HG02588 (cell line): ENCODE results near the gene SENP8.
"Not testable (repeated sequence)": the region's sequence is repeated elsewhere in the genome, so short reads cannot be mapped to it uniquely, and the experiment has no call there.

Source experiments
- ATAC-seq: cut with Tn5 transposase; IDR thresholded peaks from one replicate; pipeline ENCODE4 v1.9.1; 2021; ENCODE audit warnings: mild to moderate bottlenecking, moderate library complexity; ENCODE audit not compliant: unreplicated experiment

Gene SENP8

GRCh38 chr15:72118017-72118978 is at the start of gene SENP8, which contains the start of gene MYO9A:
Gene SENP8, plus strand, starts transcription at chr15:72118403. Its CDS starts 21,221 bp downstream, at chr15:72139624.
Gene MYO9A, minus strand, starts transcription at chr15:72118150. Its CDS starts 71,587 bp downstream, at chr15:72046563.
- ATAC-seq: peak; percentile 55

- no peak for ATAC-seq
Measured at GRCh38 chr15:72068856-72069255, 49.3 kb upstream of the SENP8 start.

- no peak for ATAC-seq
Measured at GRCh38 chr15:72070817-72071447, 47.3 kb upstream of the SENP8 start.

GRCh38 chr15:72071448-72071825 is 46.8 kb upstream of the SENP8 start:
- not testable (repeated sequence) for ATAC-seq

- ATAC-seq: no peak
Measured at GRCh38 chr15:72074335-72075060, 43.7 kb upstream of the SENP8 start.

GRCh38 chr15:72077950-72078349 is 40.3 kb upstream of the SENP8 start:
- no peak for ATAC-seq

GRCh38 chr15:72078887-72079286 is 39.3 kb upstream of the SENP8 start:
- ATAC-seq: no peak

GRCh38 chr15:72082176-72082575 is 36.0 kb upstream of the SENP8 start:
- ATAC-seq: no peak

GRCh38 chr15:72086010-72086697 is 32.0 kb upstream of the SENP8 start:
- no peak for ATAC-seq

GRCh38 chr15:72086920-72087648 is 31.1 kb upstream of the SENP8 start:
- no peak for ATAC-seq

GRCh38 chr15:72092006-72092405 is 26.2 kb upstream of the SENP8 start:
- no peak for ATAC-seq

- no peak for ATAC-seq
Measured at GRCh38 chr15:72092691-72093090, 25.5 kb upstream of the SENP8 start.

GRCh38 chr15:72096796-72097195 is 21.4 kb upstream of the SENP8 start:
- ATAC-seq: no peak

GRCh38 chr15:72098040-72098439 is 20.2 kb upstream of the SENP8 start:
- no peak for ATAC-seq

- no peak for ATAC-seq
Measured at GRCh38 chr15:72099155-72099554, 19.0 kb upstream of the SENP8 start.

GRCh38 chr15:72100551-72100950 is 17.7 kb upstream of the SENP8 start:
- not testable (repeated sequence) for ATAC-seq

GRCh38 chr15:72105111-72105510 is 13.1 kb upstream of the SENP8 start:
- no peak for ATAC-seq

- no peak for ATAC-seq
Measured at GRCh38 chr15:72106068-72106467, 12.1 kb upstream of the SENP8 start.

GRCh38 chr15:72110355-72110754 is 7.8 kb upstream of the SENP8 start:
- no peak for ATAC-seq

GRCh38 chr15:72112116-72112515 is 6.1 kb upstream of the SENP8 start:
- ATAC-seq: no peak
